ENCODE measurements around the gene MICAL2. TPM values are rescaled to one million over a fixed set of nuclear protein-coding genes. Genes with fewer than 3 reads are reported as not detected.

MICAL2 gene
- total RNA-seq, 1 experiment from 2014 or later: 37.4 TPM

DNA sequence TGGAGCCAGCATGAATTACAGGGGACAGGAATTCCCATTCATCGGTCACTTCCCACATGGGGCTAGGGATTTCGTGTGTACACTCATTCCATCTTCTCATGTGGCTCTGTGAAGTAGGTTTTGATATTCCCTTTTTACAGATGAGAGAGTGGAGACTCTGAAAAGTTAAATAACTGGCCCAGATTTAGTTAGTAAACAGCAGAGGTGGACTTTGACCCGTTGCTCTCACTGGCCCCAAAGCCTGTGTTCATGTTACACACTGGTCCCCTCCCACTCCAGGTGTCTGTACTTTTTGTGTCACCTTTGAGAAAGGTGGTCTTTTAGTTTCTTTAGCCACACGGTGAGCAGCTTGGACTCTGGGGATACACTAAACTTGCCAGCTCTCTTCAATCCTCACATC, 108.5 kb downstream of the MICAL2 start:
- TF ChIP-seq, protein P1, sequence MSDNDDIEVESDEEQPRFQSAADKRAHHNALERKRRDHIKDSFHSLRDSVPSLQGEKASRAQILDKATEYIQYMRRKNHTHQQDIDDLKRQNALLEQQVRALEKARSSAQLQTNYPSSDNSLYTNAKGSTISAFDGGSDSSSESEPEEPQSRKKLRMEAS (IDR thresholded peaks at IDR 0.05): no peak
- TF ChIP-seq EZH2phosphoT487 (IDR thresholded peaks at IDR 0.05; ENCODE audit: borderline replicate concordance) (no peak), EGR1 (IDR thresholded peaks at IDR 0.05; ENCODE audit: low read depth) (no peak), YY1 (IDR thresholded peaks at IDR 0.05; ENCODE audit: extremely low read depth, insufficient replicate concordance, low read depth, low read length) (no peak), POLR2AphosphoS5 (IDR thresholded peaks at IDR 0.05; ENCODE audit: low read depth, low read length) (no peak), SRF (IDR thresholded peaks at IDR 0.05; ENCODE audit: low read depth) (no peak), CBX3 (IDR thresholded peaks at IDR 0.05; ENCODE audit: low read depth) (no peak), JUND (IDR thresholded peaks at IDR 0.05) (no peak), EZH2 (IDR thresholded peaks at IDR 0.05) (no peak), TCF7L2 (IDR thresholded peaks at IDR 0.05; ENCODE audit: borderline replicate concordance, extremely low read depth, insufficient read depth, insufficient read length) (no peak), RAD21 (IDR thresholded peaks at IDR 0.05; ENCODE audit: low read depth) (no peak), ZNF274 (IDR thresholded peaks at IDR 0.05; ENCODE audit: low read depth, low read length) (no peak), CEBPB (IDR thresholded peaks at IDR 0.05; ENCODE audit: low read depth) (no peak), FOSL1 (IDR thresholded peaks at IDR 0.05; ENCODE audit: low read depth) (no peak)
- TF ChIP-seq, protein P2, sequence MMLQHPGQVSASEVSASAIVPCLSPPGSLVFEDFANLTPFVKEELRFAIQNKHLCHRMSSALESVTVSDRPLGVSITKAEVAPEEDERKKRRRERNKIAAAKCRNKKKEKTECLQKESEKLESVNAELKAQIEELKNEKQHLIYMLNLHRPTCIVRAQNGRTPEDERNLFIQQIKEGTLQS (IDR thresholded peaks at IDR 0.05): no peak
- TF ChIP-seq, protein P3, sequence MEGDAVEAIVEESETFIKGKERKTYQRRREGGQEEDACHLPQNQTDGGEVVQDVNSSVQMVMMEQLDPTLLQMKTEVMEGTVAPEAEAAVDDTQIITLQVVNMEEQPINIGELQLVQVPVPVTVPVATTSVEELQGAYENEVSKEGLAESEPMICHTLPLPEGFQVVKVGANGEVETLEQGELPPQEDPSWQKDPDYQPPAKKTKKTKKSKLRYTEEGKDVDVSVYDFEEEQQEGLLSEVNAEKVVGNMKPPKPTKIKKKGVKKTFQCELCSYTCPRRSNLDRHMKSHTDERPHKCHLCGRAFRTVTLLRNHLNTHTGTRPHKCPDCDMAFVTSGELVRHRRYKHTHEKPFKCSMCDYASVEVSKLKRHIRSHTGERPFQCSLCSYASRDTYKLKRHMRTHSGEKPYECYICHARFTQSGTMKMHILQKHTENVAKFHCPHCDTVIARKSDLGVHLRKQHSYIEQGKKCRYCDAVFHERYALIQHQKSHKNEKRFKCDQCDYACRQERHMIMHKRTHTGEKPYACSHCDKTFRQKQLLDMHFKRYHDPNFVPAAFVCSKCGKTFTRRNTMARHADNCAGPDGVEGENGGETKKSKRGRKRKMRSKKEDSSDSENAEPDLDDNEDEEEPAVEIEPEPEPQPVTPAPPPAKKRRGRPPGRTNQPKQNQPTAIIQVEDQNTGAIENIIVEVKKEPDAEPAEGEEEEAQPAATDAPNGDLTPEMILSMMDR (IDR thresholded peaks at IDR 0.05 in 2 of 3, conservative IDR thresholded peaks at IDR 0.05 in 1 of 3; ENCODE audit: borderline replicate concordance in 1 of 3, insufficient read depth in 1 of 3, low read depth in 2 of 3, low read length in 2 of 3): no peak
- TF ChIP-seq, protein P4, sequence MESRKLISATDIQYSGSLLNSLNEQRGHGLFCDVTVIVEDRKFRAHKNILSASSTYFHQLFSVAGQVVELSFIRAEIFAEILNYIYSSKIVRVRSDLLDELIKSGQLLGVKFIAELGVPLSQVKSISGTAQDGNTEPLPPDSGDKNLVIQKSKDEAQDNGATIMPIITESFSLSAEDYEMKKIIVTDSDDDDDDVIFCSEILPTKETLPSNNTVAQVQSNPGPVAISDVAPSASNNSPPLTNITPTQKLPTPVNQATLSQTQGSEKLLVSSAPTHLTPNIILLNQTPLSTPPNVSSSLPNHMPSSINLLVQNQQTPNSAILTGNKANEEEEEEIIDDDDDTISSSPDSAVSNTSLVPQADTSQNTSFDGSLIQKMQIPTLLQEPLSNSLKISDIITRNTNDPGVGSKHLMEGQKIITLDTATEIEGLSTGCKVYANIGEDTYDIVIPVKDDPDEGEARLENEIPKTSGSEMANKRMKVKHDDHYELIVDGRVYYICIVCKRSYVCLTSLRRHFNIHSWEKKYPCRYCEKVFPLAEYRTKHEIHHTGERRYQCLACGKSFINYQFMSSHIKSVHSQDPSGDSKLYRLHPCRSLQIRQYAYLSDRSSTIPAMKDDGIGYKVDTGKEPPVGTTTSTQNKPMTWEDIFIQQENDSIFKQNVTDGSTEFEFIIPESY (IDR thresholded peaks at IDR 0.05; ENCODE audit: extremely low read depth, insufficient replicate concordance, low read length): no peak
- H3K36me3 ChIP-seq (ENCODE audit: control insufficient read depth in 1 of 2, insufficient read depth in 2 of 2, low read length in 2 of 2): no peaks in the 10 kb centered on the region
- ChIA-PET CTCF (no interaction called here), POLR2A (no interaction called here), RAD21 (ENCODE audit: low non-redundant PET in 1 of 2, low total read pairs in 2 of 2, uncharacterized antibody in 2 of 2, unreplicated experiment in 2 of 2) (no interaction called here)
- no peak overlapping the region for H3K27ac ChIP-seq (ENCODE audit: low read depth, low read length)
- no peak overlapping the region for H2AFZ ChIP-seq (ENCODE audit: low read depth, low read length, poor library complexity, severe bottlenecking)
- ATAC-seq (no peak), DNase-seq (ENCODE audit: low read depth, low spot score) (no peak)
- BruUV-seq (replicated peaks): no TSS peak
- H3K9me2 ChIP-seq (ENCODE audit: insufficient read depth): no peaks in the 10 kb centered on the region
- no peak overlapping the region for H3K4me3 ChIP-seq (replicated peaks in 1 of 2; ENCODE audit: low read depth in 1 of 2, low read length in 2 of 2)
- intact Hi-C loops (cut with micrococcal nuclease): no loop called here
- H3K4me2 ChIP-seq (ENCODE audit: low read length): peak overlapping the region; percentile 28
- no peak overlapping the region for H3K9ac ChIP-seq (ENCODE audit: low read length)
- no peaks in the 10 kb centered on the region for H3K9me3 ChIP-seq (ENCODE audit: control insufficient read depth in 1 of 2, insufficient read depth in 1 of 2, low read depth in 1 of 2, low read length in 2 of 2)
- H3K4me1 ChIP-seq (ENCODE audit: control insufficient read depth in 1 of 2, insufficient read depth in 2 of 2, low read length in 2 of 2): peaks cover 18 to 26% of the 10 kb centered on the region in 2 experiments
- no peaks in the 10 kb centered on the region for H3K79me2 ChIP-seq (ENCODE audit: insufficient read depth, low read length)
- H3K27me3 ChIP-seq (ENCODE audit: insufficient read depth, low read length): no peaks in the 10 kb centered on the region
- no peaks in the 10 kb centered on the region for H4K20me1 ChIP-seq (ENCODE audit: insufficient read depth)

Measured in HCT116 (cell line).